Thymus (tissue), 11 donors: ENCODE measurements around the gene HNRNPA2B1. TPM values are rescaled to one million over a fixed set of nuclear protein-coding genes. Genes with fewer than 3 reads are reported as not detected.
A peak's percentile ranks its signal among the peaks of the same experiment; 100 is the strongest.

ENCODE experiments used
- DNase-seq, 9 donors: peaks; one replicate each; pipeline ENCODE4 v3.0.0-alpha.2; 2013; ENCODE audit warnings: low spot score in 9 of 9, low read depth in 6 of 9, missing footprints in 1 of 9
- H3K27ac ChIP-seq, 2 donors: one replicate each; pipeline ENCODE4 v1.5.1; 2013; ENCODE audit warnings: control low read depth in 1 of 2, low read depth in 1 of 2, low read length in 1 of 2, mild to moderate bottlenecking in 1 of 2, moderate library complexity in 1 of 2
- H3K27me3 ChIP-seq, 2 donors: one replicate each; pipeline ENCODE4 v1.5.1; 2013; ENCODE audit warnings: low read length in 1 of 2; ENCODE audit not compliant: control insufficient read depth in 2 of 2, insufficient read depth in 1 of 2
- H3K36me3 ChIP-seq, 2 donors: one replicate each; pipeline ENCODE4 v1.5.1; 2013; ENCODE audit warnings: low read length in 1 of 2, mild to moderate bottlenecking in 1 of 2, moderate library complexity in 1 of 2; ENCODE audit not compliant: control insufficient read depth in 2 of 2, insufficient read depth in 2 of 2
- H3K4me1 ChIP-seq, 2 donors: one replicate each; pipeline ENCODE4 v1.5.1; 2013; ENCODE audit warnings: low read length in 2 of 2; ENCODE audit not compliant: control insufficient read depth in 2 of 2, insufficient read depth in 2 of 2
- H3K4me3 ChIP-seq, 2 donors: one replicate each; pipeline ENCODE4 v1.5.1; 2013; ENCODE audit warnings: low read length in 2 of 2, control low read depth in 1 of 2, mild to moderate bottlenecking in 1 of 2
- H3K9me3 ChIP-seq, 2 donors: one replicate each; pipeline ENCODE4 v1.5.1; 2013; ENCODE audit warnings: low read length in 1 of 2, mild to moderate bottlenecking in 1 of 2; ENCODE audit not compliant: control insufficient read depth in 2 of 2, insufficient read depth in 1 of 2
- WGBS: extraction: QIAGEN DNeasy Blood & Tissue Kit; methylation state at CpG from one replicate; pipeline ENCODE4 v1.1.7; 2013; 5-methylcytosine and 5-hydroxymethylcytosine counted together
- polyA plus RNA-seq: library from polyadenylated mRNA; stranded (reverse); fragments of 200-250 nt; gene quantifications from one replicate; pipeline ENCODE4 v1.2.3, GENCODE V29; 2013
- total RNA-seq: library from RNA; stranded (reverse); fragments of 120-200 nt; gene quantifications from one replicate; pipeline ENCODE4 v1.2.4, GENCODE V29; 2013
- donor health status: healthy.

Gene HNRNPA2B1
- total and polyA plus RNA-seq, 2 donors, result 212 to 767 TPM

GRCh38 chr7:26224359-26224758 lies 23.8 kb upstream of the HNRNPA2B1 start:
- H3K27me3 ChIP-seq, result no peaks in the 10 kb centered on the region
- H3K4me3 ChIP-seq, result no peak overlapping the region

DNA sequence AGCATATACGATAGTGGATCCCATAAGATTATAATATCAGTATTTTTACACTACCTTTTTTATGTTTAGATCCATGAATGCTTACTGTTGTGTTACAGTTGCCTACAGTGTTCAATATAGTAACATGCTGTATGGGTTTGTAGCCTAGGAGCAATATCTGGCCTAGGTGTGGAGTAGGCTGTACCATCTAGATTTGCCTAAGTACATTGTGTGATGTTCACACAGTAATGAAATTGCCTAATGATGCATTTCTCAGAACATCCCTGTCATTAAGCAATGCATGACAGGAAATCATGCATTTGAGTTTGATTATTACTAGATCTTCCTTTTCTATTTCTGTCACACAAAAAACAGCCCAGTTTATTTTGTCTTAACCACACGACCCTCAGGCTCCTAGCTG lies 15.5 kb upstream of the HNRNPA2B1 start:
- no peaks in the 10 kb centered on the region for H3K4me1 ChIP-seq
- H3K36me3 ChIP-seq, result peaks cover 4 to 25% of the 10 kb centered on the region in 2 donors
- H3K4me3 ChIP-seq, result no peak overlapping the region
- no peaks in the 10 kb centered on the region for H3K27me3 ChIP-seq
- no peaks in the 10 kb centered on the region for H3K9me3 ChIP-seq
- no peak for DNase-seq
- 92% methylated on average over 2 of the region's 2 CpGs for WGBS
- H3K27ac ChIP-seq, result no peak overlapping the region

More at GRCh38 chr7:26224359-26224758, 23.8 kb upstream of the HNRNPA2B1 start:
- H3K9me3 ChIP-seq, result no peaks in the 10 kb centered on the region
- 94% methylated on average over 5 of the region's 5 CpGs for WGBS
- H3K36me3 ChIP-seq, result no peaks in the 10 kb centered on the region
- H3K4me1 ChIP-seq, result no peaks in the 10 kb centered on the region
- no peak overlapping the region for H3K27ac ChIP-seq
- DNase-seq, result no peak

- DNase-seq, result no peak
- Histone ChIP-seq H3K36me3 (peaks cover 19 to 46% of the 10 kb centered on the region in 2 donors), H3K4me1 (no peaks in the 10 kb centered on the region), H3K4me3 (no peak overlapping the region), H3K27me3 (no peaks in the 10 kb centered on the region), H3K27ac (no peak overlapping the region), H3K9me3 (no peaks in the 10 kb centered on the region)
- WGBS, result 91% methylated on average over 5 of the region's 5 CpGs
Measured at GRCh38 chr7:26213807-26214515, 13.4 kb upstream of the HNRNPA2B1 start.

DNA sequence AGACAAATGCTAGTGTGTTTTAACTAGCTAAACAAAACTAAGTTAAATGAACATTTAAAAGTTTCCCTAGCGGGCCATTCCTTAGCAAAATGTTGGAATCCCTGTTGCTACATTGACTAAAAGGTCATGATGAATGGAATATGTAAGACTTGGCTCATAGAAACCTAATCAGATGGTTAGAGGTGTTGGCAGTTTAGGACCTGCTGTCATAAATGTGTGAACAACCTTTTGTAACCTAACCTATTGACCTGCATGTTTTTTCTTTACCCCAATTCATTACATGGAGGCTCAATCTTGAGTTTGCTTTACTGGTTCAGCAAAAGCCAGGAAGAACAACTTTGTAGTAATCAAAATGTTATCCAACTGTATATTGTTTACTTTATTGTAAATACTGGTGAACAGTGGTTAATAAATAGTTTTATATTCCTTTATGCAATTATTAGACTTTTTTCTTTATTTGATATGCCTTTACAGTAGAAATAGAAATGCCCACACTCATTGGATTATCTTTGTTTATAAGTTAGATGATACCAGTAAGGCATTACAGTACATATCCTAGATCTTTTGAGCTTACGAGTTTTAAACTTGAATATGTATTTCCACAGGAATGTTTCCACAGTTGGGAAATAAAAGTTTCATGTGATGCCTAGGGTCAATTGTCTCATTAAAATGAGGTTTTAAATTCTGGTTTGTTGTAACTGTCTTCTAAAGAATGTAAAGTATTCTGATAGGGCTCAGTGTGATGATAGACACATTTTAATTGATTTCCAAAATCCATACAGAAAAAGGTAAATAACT lies 12.6 kb upstream of the HNRNPA2B1 start:
- Histone ChIP-seq H3K4me1 (no peaks in the 10 kb centered on the region), H3K36me3 (peaks cover 19 to 52% of the 10 kb centered on the region in 2 donors), H3K27ac (no peak overlapping the region), H3K4me3 (no peak overlapping the region), H3K27me3 (no peaks in the 10 kb centered on the region), H3K9me3 (no peaks in the 10 kb centered on the region)
- 97% methylated on average over 2 of the region's 2 CpGs for WGBS
- DNase-seq, result no peak

GRCh38 chr7:26208040-26208439 lies 7.5 kb upstream of the HNRNPA2B1 start:
- Histone ChIP-seq H3K36me3 (peaks cover 36 to 86% of the 10 kb centered on the region in 2 donors), H3K27ac (no peak overlapping the region), H3K9me3 (no peaks in the 10 kb centered on the region), H3K4me1 (peaks cover 8 to 13% of the 10 kb centered on the region in 2 donors), H3K4me3 (no peak overlapping the region), H3K27me3 (no peaks in the 10 kb centered on the region)
- no peak for DNase-seq
- 91% methylated on average over 5 of the region's 5 CpGs for WGBS

GRCh38 chr7:26203016-26203415 lies 2.5 kb upstream of the HNRNPA2B1 start:
- 2% methylated on average over 2 of the region's 2 CpGs for WGBS
- Histone ChIP-seq H3K4me3 (peak overlapping the region; percentile 99 to 100), H3K9me3 (no peaks in the 10 kb centered on the region), H3K27me3 (no peaks in the 10 kb centered on the region), H3K36me3 (peaks cover 19 to 51% of the 10 kb centered on the region in 2 donors), H3K4me1 (peaks cover 8 to 13% of the 10 kb centered on the region in 2 donors), H3K27ac (peak overlapping the region in 1 of 2 donors; percentile 89)
- no peak for DNase-seq

DNA sequence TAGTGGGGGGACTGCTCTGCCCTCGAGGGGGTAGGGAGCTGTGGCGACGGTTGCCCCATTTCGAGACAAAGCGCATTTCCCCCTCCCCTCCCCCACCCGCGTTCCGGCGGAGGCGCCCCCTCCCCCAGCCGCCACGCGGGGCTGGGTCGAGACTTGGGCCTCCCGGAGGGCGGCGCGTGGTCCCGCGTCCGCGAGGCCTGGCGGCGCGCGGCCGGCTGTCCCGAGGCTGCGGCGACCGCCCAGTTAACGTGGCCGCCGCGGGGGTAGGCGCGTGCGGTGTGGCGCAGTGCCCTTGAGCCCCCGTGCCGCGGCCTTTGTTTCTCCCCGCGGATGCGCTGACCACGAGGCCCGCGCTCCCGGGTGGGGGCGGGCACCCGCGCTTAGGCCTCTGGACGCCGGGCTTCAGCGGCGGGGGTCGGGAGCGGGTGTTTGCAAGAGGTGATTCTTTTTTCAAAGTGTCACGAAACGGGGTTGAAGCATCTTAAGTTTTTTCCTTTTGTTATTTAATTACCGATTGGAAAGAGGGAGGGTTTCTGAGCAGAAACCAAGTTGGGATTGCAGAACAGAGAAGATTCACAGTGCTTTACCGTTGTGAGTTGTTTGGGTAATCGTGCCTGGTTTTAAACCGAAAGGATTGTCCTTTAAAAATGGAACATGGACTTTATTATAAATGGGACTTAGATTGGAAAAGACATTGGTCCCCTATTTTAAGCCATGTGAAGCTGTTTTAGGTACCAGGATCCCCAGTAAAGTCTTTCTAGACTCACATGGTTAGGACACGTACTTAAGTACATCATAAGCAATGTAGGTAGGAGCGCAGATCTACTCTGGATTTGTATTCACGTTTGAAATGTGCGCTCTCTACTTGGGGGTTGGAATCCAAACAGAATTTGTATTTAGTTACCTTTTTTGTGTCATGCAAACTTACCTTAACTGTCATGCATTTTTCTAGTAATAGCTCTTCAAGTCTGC lies 1.8 kb upstream of the HNRNPA2B1 start:
- Histone ChIP-seq H3K36me3 (peaks cover 13 to 49% of the 10 kb centered on the region in 2 donors), H3K9me3 (no peaks in the 10 kb centered on the region), H3K4me1 (peaks cover 8 to 13% of the 10 kb centered on the region in 2 donors), H3K4me3 (peak overlapping the region; percentile 99 to 100), H3K27ac (peak overlapping the region; percentile 97 to 99), H3K27me3 (no peaks in the 10 kb centered on the region)
- under 1% methylated on average over 68 of the region's 68 CpGs for WGBS
- peak in 5 of 9 donors; percentile 57 to 83 (median 71) for DNase-seq

- peak within 1 kb of the TSS; percentile 99 to 100 for H3K4me3 ChIP-seq
- peaks cover 13 to 49% of the 10 kb centered on the region in 2 donors for H3K36me3 ChIP-seq
- WGBS, result 5% methylated on average over 86 of the region's 86 CpGs
- H3K4me1 ChIP-seq, result peaks cover 11 to 16% of the 10 kb centered on the region in 2 donors
- H3K27me3 ChIP-seq, result no peaks in the 10 kb centered on the region
- no peaks in the 10 kb centered on the region for H3K9me3 ChIP-seq
- peak in 7 of 9 donors; percentile 79 to 95 (median 87) for DNase-seq
- H3K27ac ChIP-seq, result peak within 1 kb of the TSS; percentile 100
Measured at GRCh38 chr7:26201247-26202018, 887 bp upstream of the HNRNPA2B1 start, which contains the start of gene CBX3. Gene CBX3, plus strand, starts transcription at chr7:26201745. Its CDS starts 1,254 bp downstream, at chr7:26202999.
